Stimulated activated CD4-positive, alpha-beta T cell treated with anti-CD3 and anti-CD28 coated beads, TNF-alpha, amount 100 ng/mL, for 48 hours (primary cell): ENCODE data around the gene APOO.

ENCODE experiments used
- DNase-seq, 3 donors: peaks; one replicate each; pipeline ENCODE4 v3.0.0-alpha.2; 2020; ENCODE audit warnings: low read depth in 3 of 3

The APOO gene

DNA sequence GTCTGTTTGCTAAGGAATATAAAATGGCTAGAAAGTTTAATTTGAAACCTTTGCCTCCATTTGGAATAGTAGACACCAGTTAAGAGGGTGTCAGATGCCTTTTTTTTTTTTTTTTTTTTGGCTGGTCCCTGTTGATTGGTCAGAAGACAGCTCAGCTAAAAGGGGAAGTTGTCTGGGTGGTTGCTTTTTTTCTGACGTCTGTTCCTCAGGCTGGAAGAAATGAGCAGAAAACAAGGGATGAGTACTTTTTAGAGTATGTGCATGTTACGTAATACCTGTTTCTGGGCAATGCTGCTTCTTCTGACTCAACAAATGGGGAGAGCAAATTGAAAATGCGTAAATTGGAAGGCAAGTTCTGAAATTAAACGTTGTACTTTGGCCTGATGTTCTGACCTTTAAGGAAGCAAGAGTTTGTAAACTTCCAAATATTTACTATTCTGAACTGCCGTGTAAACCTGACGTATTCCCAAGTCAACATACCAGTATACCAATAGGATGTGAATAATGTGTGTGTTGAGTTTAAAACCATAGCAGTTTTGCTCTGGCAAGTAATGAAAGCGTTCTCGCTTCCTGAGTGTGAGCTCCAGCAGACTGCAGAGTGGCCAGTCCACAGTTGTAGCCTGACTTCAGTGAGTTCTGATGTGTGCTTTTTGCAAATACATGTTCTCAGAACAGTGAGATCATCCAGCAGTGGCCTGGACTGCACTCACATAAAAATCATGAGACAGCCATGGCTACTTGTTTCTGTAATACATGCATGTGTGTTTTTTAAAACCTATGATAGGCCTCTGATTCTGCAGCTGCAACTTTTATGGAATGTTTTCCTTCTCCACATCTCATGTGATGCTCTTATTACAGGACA is 123.0 kb downstream of the APOO start:
- DNase-seq: no peak

- DNase-seq: no peak
Measured at GRCh38 chrX:23783589-23784469, 123.9 kb downstream of the APOO start.
